ENCODE results near the gene JAM3. TPM values are rescaled to one million over a fixed set of nuclear protein-coding genes. Genes with fewer than 3 reads are reported as not detected.

The JAM3 gene
- total RNA-seq, 1 experiment from 2014 or later = 36.5 TPM

DNA sequence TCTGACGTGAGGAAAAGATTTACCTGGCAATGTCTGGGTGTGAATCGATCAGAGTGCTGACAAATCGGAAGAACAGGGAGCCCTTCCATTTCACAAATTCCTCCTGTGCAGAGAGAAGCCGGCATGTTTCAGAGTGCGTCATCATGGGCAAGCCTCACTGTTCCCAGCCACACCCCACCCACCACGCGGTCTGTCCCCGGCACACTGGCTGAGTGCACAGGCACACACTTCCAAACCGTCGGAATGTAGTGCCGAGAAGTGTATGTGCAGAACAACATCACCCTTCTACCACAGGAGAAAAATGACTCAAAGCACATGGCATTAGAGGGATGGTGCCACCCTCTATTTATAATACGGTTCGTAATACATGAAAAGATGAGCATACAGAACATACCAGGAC is 107.4 kb downstream of the JAM3 start:
- no peaks in the 10 kb centered on the region for H3K23me2 ChIP-seq (ENCODE audit: insufficient read length, low read depth, low read length, poor library complexity, severe bottlenecking)
- H2BK15ac ChIP-seq (ENCODE audit: low read depth, low read length) = no peak overlapping the region
- H2BK20ac ChIP-seq (ENCODE audit: low read depth, low read length, poor library complexity, severe bottlenecking) = no peak overlapping the region
- H3K23ac ChIP-seq (ENCODE audit: insufficient read length, low read depth, low read length) = no peak overlapping the region
- Mint-ChIP-seq H3K9me3 (peaks cover 20 to 38% of the 10 kb centered on the region in 2 experiments), H3K27ac (no peak overlapping the region), H3K36me3 (ENCODE audit: insufficient read depth in 1 of 3, low read depth in 3 of 3) (peaks cover 82 to 88% (median 88%) of the 10 kb centered on the region in 3 experiments), H3K4me1 (no peaks in the 10 kb centered on the region), H3K4me3 (no peak overlapping the region), H3K27me3 (ENCODE audit: low read depth) (no peaks in the 10 kb centered on the region)
- H3K9ac ChIP-seq (ENCODE audit: extremely low read depth, insufficient read length, low read length) = no peak overlapping the region
- no peak overlapping the region for H3T11ph ChIP-seq (ENCODE audit: low read length)
- TF ChIP-seq, protein P1, sequence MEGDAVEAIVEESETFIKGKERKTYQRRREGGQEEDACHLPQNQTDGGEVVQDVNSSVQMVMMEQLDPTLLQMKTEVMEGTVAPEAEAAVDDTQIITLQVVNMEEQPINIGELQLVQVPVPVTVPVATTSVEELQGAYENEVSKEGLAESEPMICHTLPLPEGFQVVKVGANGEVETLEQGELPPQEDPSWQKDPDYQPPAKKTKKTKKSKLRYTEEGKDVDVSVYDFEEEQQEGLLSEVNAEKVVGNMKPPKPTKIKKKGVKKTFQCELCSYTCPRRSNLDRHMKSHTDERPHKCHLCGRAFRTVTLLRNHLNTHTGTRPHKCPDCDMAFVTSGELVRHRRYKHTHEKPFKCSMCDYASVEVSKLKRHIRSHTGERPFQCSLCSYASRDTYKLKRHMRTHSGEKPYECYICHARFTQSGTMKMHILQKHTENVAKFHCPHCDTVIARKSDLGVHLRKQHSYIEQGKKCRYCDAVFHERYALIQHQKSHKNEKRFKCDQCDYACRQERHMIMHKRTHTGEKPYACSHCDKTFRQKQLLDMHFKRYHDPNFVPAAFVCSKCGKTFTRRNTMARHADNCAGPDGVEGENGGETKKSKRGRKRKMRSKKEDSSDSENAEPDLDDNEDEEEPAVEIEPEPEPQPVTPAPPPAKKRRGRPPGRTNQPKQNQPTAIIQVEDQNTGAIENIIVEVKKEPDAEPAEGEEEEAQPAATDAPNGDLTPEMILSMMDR (conservative IDR thresholded peaks at IDR 0.05) = no peak
- no peak overlapping the region for H3K27ac ChIP-seq (ENCODE audit: insufficient read length, low read depth, low read length)
- H3K4me2 ChIP-seq (ENCODE audit: insufficient read depth, insufficient read length, low read length) = no peak overlapping the region
- no peak overlapping the region for H2BK12ac ChIP-seq (ENCODE audit: insufficient read length, low read depth, low read length)
- no peaks in the 10 kb centered on the region for H3K27me3 ChIP-seq (ENCODE audit: insufficient read depth, low read length)
- peaks cover 16% of the 10 kb centered on the region for H3K9me3 ChIP-seq (ENCODE audit: control insufficient read depth, low read depth, low read length)
- no peak overlapping the region for H2AFZ ChIP-seq (ENCODE audit: low read length)
- H4K5ac ChIP-seq (ENCODE audit: insufficient read length, low read depth, low read length) = no peak overlapping the region
- no peak for DNase-seq
- H2BK120ac ChIP-seq (ENCODE audit: low read depth, low read length, poor library complexity, severe bottlenecking) = no peak overlapping the region
- H3K56ac ChIP-seq (ENCODE audit: insufficient read length, low read depth, low read length) = no peak overlapping the region
- whole genome bisulfite sequencing (ENCODE audit: extremely low coverage, insufficient read length, low lambda C conversion rate) = no CpG with 5 or more reads among the region's 13 CpGs
- H3K79me1 ChIP-seq (ENCODE audit: insufficient read depth, low read depth, low read length, poor library complexity, severe bottlenecking) = no peaks in the 10 kb centered on the region
- H4K20me1 ChIP-seq (ENCODE audit: control insufficient read depth, insufficient read depth, insufficient read length) = no peaks in the 10 kb centered on the region
- no peak overlapping the region for H4K8ac ChIP-seq (replicated peaks; ENCODE audit: insufficient read length, low read depth, low read length)
- no peak overlapping the region for H3K18ac ChIP-seq (ENCODE audit: insufficient read length, low read depth, low read length)
- no peak overlapping the region for H3K4ac ChIP-seq (ENCODE audit: low read depth, low read length)
- no peak overlapping the region for H3K14ac ChIP-seq (ENCODE audit: insufficient read depth, low read length)
- no peak overlapping the region for H2BK5ac ChIP-seq (ENCODE audit: insufficient read length, low read length)
- H3K79me2 ChIP-seq (ENCODE audit: insufficient read depth, low read length) = no peaks in the 10 kb centered on the region
- no peak overlapping the region for H2AK5ac ChIP-seq (ENCODE audit: insufficient read length, low read length)
- H3K4me1 ChIP-seq (ENCODE audit: insufficient read depth, low read length) = no peaks in the 10 kb centered on the region
- H4K91ac ChIP-seq (ENCODE audit: insufficient read length, low read depth, low read length) = no peak overlapping the region

All from H9 (cell line).